HG02678 (cell line): Measurements from ENCODE around the gene USP31.
"Not testable (repeated sequence)": the region's sequence is repeated elsewhere in the genome, so short reads cannot be mapped to it uniquely, and the experiment has no call there.

Experiments
- ATAC-seq: cut with Tn5 transposase; IDR thresholded peaks from one replicate; pipeline ENCODE4 v1.9.1; 2021; ENCODE audit warnings: mild to moderate bottlenecking, moderate library complexity; ENCODE audit not compliant: unreplicated experiment

Gene USP31

GRCh38 chr16:23160574-23160973, 11.3 kb upstream of the USP31 start:
- ATAC-seq: no peak

GRCh38 chr16:23160082-23160481, 10.8 kb upstream of the USP31 start:
- no peak for ATAC-seq

GRCh38 chr16:23158114-23158513, 8.9 kb upstream of the USP31 start:
- ATAC-seq: no peak

GRCh38 chr16:23156946-23157460, 7.8 kb upstream of the USP31 start:
- ATAC-seq: no peak

GRCh38 chr16:23156110-23156509, 6.9 kb upstream of the USP31 start:
- no peak for ATAC-seq

- no peak for ATAC-seq
Observed at GRCh38 chr16:23155445-23156049, 6.3 kb upstream of the USP31 start.

GRCh38 chr16:23152386-23153178, 3.3 kb upstream of the USP31 start:
- no peak for ATAC-seq

GRCh38 chr16:23149993-23150364, 727 bp upstream of the USP31 start:
- no peak for ATAC-seq

GRCh38 chr16:23148513-23149266, 562 bp downstream of the USP31 start:
- peak; percentile 39 for ATAC-seq

- ATAC-seq: no peak
Observed at GRCh38 chr16:23148166-23148512, 1.1 kb downstream of the USP31 start.

- no peak for ATAC-seq
Observed at GRCh38 chr16:23147666-23148065, 1.6 kb downstream of the USP31 start.

- no peak for ATAC-seq
Observed at GRCh38 chr16:23146877-23147601, 2.2 kb downstream of the USP31 start.

GRCh38 chr16:23145608-23146007, 3.6 kb downstream of the USP31 start:
- no peak for ATAC-seq

GRCh38 chr16:23145186-23145585, 4.1 kb downstream of the USP31 start:
- no peak for ATAC-seq

- not testable (repeated sequence) for ATAC-seq
Observed at GRCh38 chr16:23144393-23144792, 4.9 kb downstream of the USP31 start.

- ATAC-seq: no peak
Observed at GRCh38 chr16:23143391-23143790, 5.9 kb downstream of the USP31 start.

GRCh38 chr16:23141959-23142740, 7.1 kb downstream of the USP31 start:
- ATAC-seq: no peak

GRCh38 chr16:23141500-23141899, 7.8 kb downstream of the USP31 start:
- ATAC-seq: no peak

- ATAC-seq: no peak
Observed at GRCh38 chr16:23141033-23141432, 8.2 kb downstream of the USP31 start.

- ATAC-seq: no peak
Observed at GRCh38 chr16:23140107-23140506, 9.1 kb downstream of the USP31 start.
